Tibial nerve (tissue), 4 donors: Measurements from ENCODE around the gene PLXNB2.

Experiments
- EP300 ChIP-seq, 2 donors: sonication (generic); formaldehyde crosslinking; IDR thresholded peaks; one replicate each; pipeline ENCODE4 v1.6.1; 2017; ENCODE audit warnings: antibody characterized with exemption in 2 of 2, mild to moderate bottlenecking in 1 of 2
- POLR2A ChIP-seq, 2 donors: fragments of 450-650 bp; IDR thresholded peaks; one replicate each; pipeline ENCODE4 v1.6.1; 2017; ENCODE audit warnings: antibody characterized with exemption in 2 of 2, mild to moderate bottlenecking in 2 of 2, moderate library complexity in 2 of 2
- TF ChIP-seq, protein P1 (sequence below), 5 experiments: fragments of 200-600 bp in 3 of 5; fragments of 450-650 bp in 2 of 5; sonication (generic) in 3 of 5; IDR thresholded peaks; one replicate each; pipeline ENCODE4 v1.5.1; 2016 to 2019; ENCODE audit warnings: antibody characterized with exemption in 5 of 5, mild to moderate bottlenecking in 3 of 5, moderate library complexity in 2 of 5

DNA sequence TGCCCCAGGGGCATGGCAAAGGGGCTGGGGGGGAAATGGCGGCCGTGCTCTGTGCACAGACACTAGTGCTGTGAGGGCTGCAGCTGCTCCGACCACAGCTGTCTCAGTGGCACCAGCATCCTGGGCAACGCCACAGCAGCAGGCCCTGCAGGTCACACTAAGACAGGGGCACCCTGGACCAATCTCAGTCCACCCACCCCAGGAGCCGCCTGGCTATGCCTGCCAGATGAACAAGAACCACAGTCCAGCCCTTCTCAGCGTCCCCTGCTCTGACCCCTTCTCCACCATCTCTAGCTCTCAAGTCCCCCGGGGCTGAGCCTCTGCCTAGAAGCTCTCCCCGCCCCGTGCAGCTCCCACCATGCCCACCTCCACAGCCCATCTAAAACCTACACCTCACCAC lies 79.1 kb downstream of the PLXNB2 start:
- TF ChIP-seq POLR2A (IDR thresholded peaks at IDR 0.05) (no peak), EP300 (IDR thresholded peaks at IDR 0.05) (no peak)
- TF ChIP-seq, protein P1, sequence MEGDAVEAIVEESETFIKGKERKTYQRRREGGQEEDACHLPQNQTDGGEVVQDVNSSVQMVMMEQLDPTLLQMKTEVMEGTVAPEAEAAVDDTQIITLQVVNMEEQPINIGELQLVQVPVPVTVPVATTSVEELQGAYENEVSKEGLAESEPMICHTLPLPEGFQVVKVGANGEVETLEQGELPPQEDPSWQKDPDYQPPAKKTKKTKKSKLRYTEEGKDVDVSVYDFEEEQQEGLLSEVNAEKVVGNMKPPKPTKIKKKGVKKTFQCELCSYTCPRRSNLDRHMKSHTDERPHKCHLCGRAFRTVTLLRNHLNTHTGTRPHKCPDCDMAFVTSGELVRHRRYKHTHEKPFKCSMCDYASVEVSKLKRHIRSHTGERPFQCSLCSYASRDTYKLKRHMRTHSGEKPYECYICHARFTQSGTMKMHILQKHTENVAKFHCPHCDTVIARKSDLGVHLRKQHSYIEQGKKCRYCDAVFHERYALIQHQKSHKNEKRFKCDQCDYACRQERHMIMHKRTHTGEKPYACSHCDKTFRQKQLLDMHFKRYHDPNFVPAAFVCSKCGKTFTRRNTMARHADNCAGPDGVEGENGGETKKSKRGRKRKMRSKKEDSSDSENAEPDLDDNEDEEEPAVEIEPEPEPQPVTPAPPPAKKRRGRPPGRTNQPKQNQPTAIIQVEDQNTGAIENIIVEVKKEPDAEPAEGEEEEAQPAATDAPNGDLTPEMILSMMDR (IDR thresholded peaks at IDR 0.05), result no peak
